ENCODE measurements around the gene ZDHHC1.
A peak's percentile ranks its signal among the peaks of the same experiment; 100 is the strongest.

Gene ZDHHC1

GRCh38 chr16:67409631-67410030, 6.6 kb downstream of the ZDHHC1 start:
- DNase-seq (ENCODE audit: low spot score) = no peak

- no peak for DNase-seq (ENCODE audit: low spot score)
Measured at GRCh38 chr16:67407788-67408452, 8.4 kb downstream of the ZDHHC1 start.

GRCh38 chr16:67407176-67407787, 9.0 kb downstream of the ZDHHC1 start:
- peak; percentile 41 for DNase-seq (ENCODE audit: low spot score)

GRCh38 chr16:67406111-67406971, 9.9 kb downstream of the ZDHHC1 start:
- DNase-seq (ENCODE audit: low spot score) = peak; percentile 93

GRCh38 chr16:67405336-67405735, 10.9 kb downstream of the ZDHHC1 start:
- no peak for DNase-seq (ENCODE audit: low spot score)

GRCh38 chr16:67404740-67405226, 11.5 kb downstream of the ZDHHC1 start:
- DNase-seq (ENCODE audit: low spot score) = no peak

- DNase-seq (ENCODE audit: low spot score) = no peak
Measured at GRCh38 chr16:67403976-67404555, 12.2 kb downstream of the ZDHHC1 start.

- no peak for DNase-seq (ENCODE audit: low spot score)
Measured at GRCh38 chr16:67400901-67401300, 15.4 kb downstream of the ZDHHC1 start.

- no peak for DNase-seq (ENCODE audit: low spot score)
Measured at GRCh38 chr16:67399749-67400704, 16.2 kb downstream of the ZDHHC1 start.

GRCh38 chr16:67399218-67399733, 17.0 kb downstream of the ZDHHC1 start:
- DNase-seq (ENCODE audit: low spot score) = peak; percentile 65

- no peak for DNase-seq (ENCODE audit: low spot score)
Measured at GRCh38 chr16:67398546-67399217, 17.6 kb downstream of the ZDHHC1 start.

GRCh38 chr16:67397812-67398545, 18.3 kb downstream of the ZDHHC1 start:
- no peak for DNase-seq (ENCODE audit: low spot score)

- no peak for DNase-seq (ENCODE audit: low spot score)
Measured at GRCh38 chr16:67397036-67397801, 19.1 kb downstream of the ZDHHC1 start.

GRCh38 chr16:67396159-67397035, 19.9 kb downstream of the ZDHHC1 start:
- peak; percentile 92 for DNase-seq (ENCODE audit: low spot score)

- no peak for DNase-seq (ENCODE audit: low spot score)
Measured at GRCh38 chr16:67395458-67396158, 20.7 kb downstream of the ZDHHC1 start.

GRCh38 chr16:67395105-67395457, 21.2 kb downstream of the ZDHHC1 start:
- no peak for DNase-seq (ENCODE audit: low spot score)

All from AG20443 (cell line).